Activated CD4-positive, alpha-beta T cell treated with anti-CD3 and anti-CD28 coated beads for 36 hours (primary cell): ENCODE data around the gene FLT3LG. TPM values are rescaled to one million over a fixed set of nuclear protein-coding genes. Genes with fewer than 3 reads are reported as not detected.

Source experiments
- microRNA-seq: library from miRNA; unstranded; fragments of <30 nt; microRNA quantifications from one replicate; pipeline ENCODE4 v1.2.0, GENCODE V29; 2021; ENCODE audit warnings: borderline replicate concordance
- total RNA-seq, 2 experiments: library from RNA; stranded (reverse); gene quantifications; one replicate each; pipeline ENCODE4 v1.2.3, GENCODE V29; 2021

Gene FLT3LG
- total RNA-seq, 2 experiments from 2014 or later: 38.6 to 43.2 TPM

Small RNA genes lying within 50 kb of the gene (microRNA-seq; reads per million reads assigned to microRNA genes)
- 37,553 reads per million, percentile 99 among the genes with 10 or more reads in this experiment for gene MIR150

Other genes starting within 250 kb of the FLT3LG start
- gene SLC6A16, start 149.0 kb upstream of the FLT3LG start, total RNA-seq: 1 to 10 TPM in 1 of 2 experiments, under 1 TPM in 1; 0.42 to 1.3 TPM
- gene CD37, start 138.8 kb upstream of the FLT3LG start, total RNA-seq: 100 to 1,000 TPM; 152 to 191 TPM
- not detected for gene TEAD2, start 111.8 kb upstream of the FLT3LG start, total RNA-seq
- gene DKKL1, start 110.3 kb upstream of the FLT3LG start, total RNA-seq: not detected
- 1 to 10 TPM in 1 of 2 experiments, under 1 TPM in 1; 0.96 to 1.2 TPM for gene KASH5, start 86.0 kb upstream of the FLT3LG start, total RNA-seq
- gene PTH2, start 50.8 kb upstream of the FLT3LG start, total RNA-seq: not detected
- not detected for gene GFY, start 48.8 kb upstream of the FLT3LG start, total RNA-seq
- under 1 TPM; 0.07 to 0.14 TPM for gene SLC17A7, start 32.7 kb upstream of the FLT3LG start, total RNA-seq
- 100 to 1,000 TPM; 117 to 138 TPM for gene PIH1D1, start 22.4 kb upstream of the FLT3LG start, total RNA-seq
- gene ALDH16A1, start 21.0 kb upstream of the FLT3LG start, total RNA-seq: 10 to 100 TPM; 26.8 to 33.3 TPM
- 1,000 to 10,000 TPM; 3,861 to 3,967 TPM for gene RPL13A, start 13.4 kb downstream of the FLT3LG start, total RNA-seq
- 1,000 to 10,000 TPM; 2,778 to 3,370 TPM for gene RPS11, start 22.2 kb downstream of the FLT3LG start, total RNA-seq
- 10 to 100 TPM; 16.3 to 18.1 TPM for gene FCGRT, start 38.4 kb downstream of the FLT3LG start, total RNA-seq
- gene RCN3, start 53.8 kb downstream of the FLT3LG start, total RNA-seq: 10 to 100 TPM; 10.9 to 13.5 TPM
- gene NOSIP, start 106.3 kb downstream of the FLT3LG start, total RNA-seq: 10 to 100 TPM; 71.4 to 73.1 TPM
- 1 to 10 TPM in 1 of 2 experiments, under 1 TPM in 1; 0.81 to 1.6 TPM for gene PRRG2, start 107.1 kb downstream of the FLT3LG start, total RNA-seq
- 10 to 100 TPM; 21.0 to 22.7 TPM for gene PRR12, start 117.0 kb downstream of the FLT3LG start, total RNA-seq
- gene RRAS, start 165.9 kb downstream of the FLT3LG start, total RNA-seq: 10 to 100 TPM in 1 of 2 experiments, 1 to 10 TPM in 1; 9.7 to 11.7 TPM
- 10 to 100 TPM; 43.3 to 64.0 TPM for gene SCAF1, start 168.0 kb downstream of the FLT3LG start, total RNA-seq
- 100 to 1,000 TPM; 123 to 125 TPM for gene IRF3, start 191.6 kb downstream of the FLT3LG start, total RNA-seq
- 10 to 100 TPM; 79.6 to 93.8 TPM for gene BCL2L12, start 191.7 kb downstream of the FLT3LG start, total RNA-seq
- gene PRMT1, start 203.1 kb downstream of the FLT3LG start, total RNA-seq: 100 to 1,000 TPM; 384 to 448 TPM
- gene ADM5, start 215.4 kb downstream of the FLT3LG start, total RNA-seq: 1 to 10 TPM; 4.1 to 4.4 TPM
- gene CPT1C, start 216.9 kb downstream of the FLT3LG start, total RNA-seq: 1 to 10 TPM; 1.1 to 1.6 TPM